Adrenal gland (tissue), 5 donors: ENCODE data around the gene EFCAB8.
"Not testable (repeated sequence)": the region's sequence is repeated elsewhere in the genome, so short reads cannot be mapped to it uniquely, and the experiment has no call there.

ENCODE experiments used
- POLR2A ChIP-seq, 2 donors: fragments of 450-650 bp; IDR thresholded peaks; one replicate each; pipeline ENCODE4 v1.6.1; 2017; ENCODE audit warnings: antibody characterized with exemption in 2 of 2, mild to moderate bottlenecking in 2 of 2, moderate library complexity in 1 of 2
- TF ChIP-seq, protein P1 (sequence below), 6 experiments: fragments of 450-650 bp in 4 of 6; fragments of 200-600 bp in 2 of 6; sonication (generic) in 1 of 6; IDR thresholded peaks; 1 replicate in 5 of 6; 2 replicates in 1 of 6; pipeline versions ENCODE4 v1.5.1 to v1.8.0; 2016 to 2021; ENCODE audit warnings: antibody characterized with exemption in 6 of 6, mild to moderate bottlenecking in 2 of 6, moderate library complexity in 1 of 6
- donor health status: DM: no; HTN: no; CAD: no.

DNA sequence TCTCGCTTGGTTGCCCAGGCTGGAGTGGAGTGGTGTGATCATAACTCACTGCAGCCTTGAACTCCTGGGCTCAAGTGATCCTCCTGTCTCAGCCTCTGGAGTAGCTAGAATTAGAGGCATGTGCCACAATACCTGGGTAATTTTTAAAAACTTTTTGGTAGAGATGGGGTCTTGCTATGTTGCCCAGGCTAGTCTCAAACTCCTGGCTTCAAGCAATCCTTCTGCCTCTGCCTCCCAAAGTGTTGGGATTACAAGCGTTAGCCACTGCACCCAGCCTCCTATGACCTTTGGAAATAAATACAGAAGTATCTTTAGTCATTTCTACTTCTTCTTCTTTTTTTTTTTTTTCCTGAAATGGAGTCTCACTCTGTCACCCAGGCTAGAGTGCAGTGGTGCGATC lies 11.8 kb downstream of the EFCAB8 start:
- TF ChIP-seq POLR2A (IDR thresholded peaks at IDR 0.05): not testable (repeated sequence)
- TF ChIP-seq, protein P1, sequence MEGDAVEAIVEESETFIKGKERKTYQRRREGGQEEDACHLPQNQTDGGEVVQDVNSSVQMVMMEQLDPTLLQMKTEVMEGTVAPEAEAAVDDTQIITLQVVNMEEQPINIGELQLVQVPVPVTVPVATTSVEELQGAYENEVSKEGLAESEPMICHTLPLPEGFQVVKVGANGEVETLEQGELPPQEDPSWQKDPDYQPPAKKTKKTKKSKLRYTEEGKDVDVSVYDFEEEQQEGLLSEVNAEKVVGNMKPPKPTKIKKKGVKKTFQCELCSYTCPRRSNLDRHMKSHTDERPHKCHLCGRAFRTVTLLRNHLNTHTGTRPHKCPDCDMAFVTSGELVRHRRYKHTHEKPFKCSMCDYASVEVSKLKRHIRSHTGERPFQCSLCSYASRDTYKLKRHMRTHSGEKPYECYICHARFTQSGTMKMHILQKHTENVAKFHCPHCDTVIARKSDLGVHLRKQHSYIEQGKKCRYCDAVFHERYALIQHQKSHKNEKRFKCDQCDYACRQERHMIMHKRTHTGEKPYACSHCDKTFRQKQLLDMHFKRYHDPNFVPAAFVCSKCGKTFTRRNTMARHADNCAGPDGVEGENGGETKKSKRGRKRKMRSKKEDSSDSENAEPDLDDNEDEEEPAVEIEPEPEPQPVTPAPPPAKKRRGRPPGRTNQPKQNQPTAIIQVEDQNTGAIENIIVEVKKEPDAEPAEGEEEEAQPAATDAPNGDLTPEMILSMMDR (IDR thresholded peaks at IDR 0.05): not testable (repeated sequence)
